Measurements from ENCODE around the gene CACNB4. TPM values are rescaled to one million over a fixed set of nuclear protein-coding genes. Genes with fewer than 3 reads are reported as not detected.
"Not testable (repeated sequence)": the region's sequence is repeated elsewhere in the genome, so short reads cannot be mapped to it uniquely, and the experiment has no call there.

Gene CACNB4
- total and polyA plus RNA-seq, 8 donors: 0.34 to 1.3 (median 0.70) TPM

DNA sequence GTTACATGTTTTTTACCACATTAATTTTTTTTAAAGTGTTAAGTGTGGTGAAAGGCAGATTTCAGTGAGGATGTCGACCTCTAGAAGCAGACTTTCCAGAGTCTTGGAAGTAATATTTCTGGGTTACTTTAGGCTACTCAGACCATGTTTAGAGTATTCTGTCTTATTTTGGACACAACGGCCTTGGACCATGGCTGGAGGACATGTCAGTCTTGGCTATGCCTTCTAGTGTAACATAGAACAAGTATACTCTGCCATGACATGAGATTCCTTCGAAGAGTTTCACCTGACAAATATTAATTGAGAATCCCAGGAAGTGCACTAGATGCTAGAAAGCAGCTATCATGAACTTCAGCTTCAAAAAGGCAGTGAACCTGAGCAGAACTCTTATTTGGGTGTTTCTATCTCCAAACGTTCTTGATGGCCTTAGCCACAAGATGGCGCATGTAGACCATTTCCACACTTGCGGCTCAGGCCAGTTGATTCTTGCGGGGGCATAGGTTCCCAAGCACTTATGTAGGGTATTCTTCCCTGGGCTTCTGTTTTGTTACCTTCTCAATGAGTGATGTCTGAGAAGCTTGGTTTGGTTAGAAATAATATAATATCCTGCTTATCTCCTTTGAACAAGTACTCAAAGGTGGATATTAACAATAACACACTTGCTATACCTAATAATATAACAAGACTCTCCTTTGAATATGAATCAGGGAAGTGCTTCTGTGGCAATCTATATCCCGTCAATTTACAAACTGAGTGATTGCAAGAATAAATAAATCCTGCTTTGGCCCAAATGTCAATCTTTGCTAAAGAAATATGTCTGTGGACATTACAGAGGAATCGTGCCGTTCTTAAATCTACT is 62.0 kb downstream of the CACNB4 start:
- ATAC-seq (peak; percentile 78 to 95 (median 91)), FAIRE-seq (no peak), DNase-seq (peak in 5 of 6 donors; percentile 31 to 64 (median 55))
- H3K27me3 ChIP-seq: no peaks in the 10 kb centered on the region
- no peaks in the 10 kb centered on the region for H3K36me3 ChIP-seq
- no peaks in the 10 kb centered on the region for H3K4me1 ChIP-seq
- intact Hi-C loops (cut with DNase I): loop anchor here in 2 of 3 donors (10.0 kb wide), 1 partner anchor 598 kb away; no protein-coding TSS in a partner anchor
- H3K4me3 ChIP-seq: no peak overlapping the region
- no peaks in the 10 kb centered on the region for H3K9me3 ChIP-seq
- WGBS, 2 donors: 29 to 35% methylated on average over 10 of the region's 10 CpGs
- no peak overlapping the region for H3K27ac ChIP-seq
- TF ChIP-seq, protein P1, sequence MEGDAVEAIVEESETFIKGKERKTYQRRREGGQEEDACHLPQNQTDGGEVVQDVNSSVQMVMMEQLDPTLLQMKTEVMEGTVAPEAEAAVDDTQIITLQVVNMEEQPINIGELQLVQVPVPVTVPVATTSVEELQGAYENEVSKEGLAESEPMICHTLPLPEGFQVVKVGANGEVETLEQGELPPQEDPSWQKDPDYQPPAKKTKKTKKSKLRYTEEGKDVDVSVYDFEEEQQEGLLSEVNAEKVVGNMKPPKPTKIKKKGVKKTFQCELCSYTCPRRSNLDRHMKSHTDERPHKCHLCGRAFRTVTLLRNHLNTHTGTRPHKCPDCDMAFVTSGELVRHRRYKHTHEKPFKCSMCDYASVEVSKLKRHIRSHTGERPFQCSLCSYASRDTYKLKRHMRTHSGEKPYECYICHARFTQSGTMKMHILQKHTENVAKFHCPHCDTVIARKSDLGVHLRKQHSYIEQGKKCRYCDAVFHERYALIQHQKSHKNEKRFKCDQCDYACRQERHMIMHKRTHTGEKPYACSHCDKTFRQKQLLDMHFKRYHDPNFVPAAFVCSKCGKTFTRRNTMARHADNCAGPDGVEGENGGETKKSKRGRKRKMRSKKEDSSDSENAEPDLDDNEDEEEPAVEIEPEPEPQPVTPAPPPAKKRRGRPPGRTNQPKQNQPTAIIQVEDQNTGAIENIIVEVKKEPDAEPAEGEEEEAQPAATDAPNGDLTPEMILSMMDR (IDR thresholded peaks at IDR 0.05): peak; percentile 33 to 67 (median 66)

DNA sequence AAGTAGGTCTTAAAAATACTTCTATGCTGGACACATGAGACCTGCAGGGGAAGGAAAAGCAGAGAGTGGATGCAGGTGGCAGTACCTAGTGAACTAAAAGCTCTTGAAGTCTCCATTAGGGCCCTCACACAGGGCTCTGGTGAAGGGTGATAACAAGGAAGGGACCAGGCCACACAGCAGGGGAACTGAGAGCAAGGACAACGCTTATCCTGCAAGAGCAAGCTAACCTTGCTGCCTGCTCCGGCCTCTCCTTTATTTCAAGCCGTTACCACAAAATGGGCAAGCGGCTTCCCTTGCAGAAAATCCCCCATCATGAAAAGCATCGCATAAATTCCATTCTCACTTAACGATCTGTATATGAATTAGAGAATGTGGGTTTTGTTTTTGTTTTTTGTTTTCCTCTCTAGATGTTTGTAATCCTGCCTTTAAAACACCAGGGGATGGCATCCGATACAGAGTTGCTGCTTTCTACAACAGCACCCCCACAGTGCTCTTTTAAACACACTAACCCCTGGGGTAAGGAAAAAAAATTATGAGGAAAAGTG is 64.5 kb downstream of the CACNB4 start:
- no peak for FAIRE-seq
- intact Hi-C loops (cut with DNase I): loop anchor here in 2 of 3 donors (10.0 kb wide), 1 partner anchor 600 kb away; no protein-coding TSS in a partner anchor
- TF ChIP-seq, protein P1 (IDR thresholded peaks at IDR 0.05): no peak

DNA sequence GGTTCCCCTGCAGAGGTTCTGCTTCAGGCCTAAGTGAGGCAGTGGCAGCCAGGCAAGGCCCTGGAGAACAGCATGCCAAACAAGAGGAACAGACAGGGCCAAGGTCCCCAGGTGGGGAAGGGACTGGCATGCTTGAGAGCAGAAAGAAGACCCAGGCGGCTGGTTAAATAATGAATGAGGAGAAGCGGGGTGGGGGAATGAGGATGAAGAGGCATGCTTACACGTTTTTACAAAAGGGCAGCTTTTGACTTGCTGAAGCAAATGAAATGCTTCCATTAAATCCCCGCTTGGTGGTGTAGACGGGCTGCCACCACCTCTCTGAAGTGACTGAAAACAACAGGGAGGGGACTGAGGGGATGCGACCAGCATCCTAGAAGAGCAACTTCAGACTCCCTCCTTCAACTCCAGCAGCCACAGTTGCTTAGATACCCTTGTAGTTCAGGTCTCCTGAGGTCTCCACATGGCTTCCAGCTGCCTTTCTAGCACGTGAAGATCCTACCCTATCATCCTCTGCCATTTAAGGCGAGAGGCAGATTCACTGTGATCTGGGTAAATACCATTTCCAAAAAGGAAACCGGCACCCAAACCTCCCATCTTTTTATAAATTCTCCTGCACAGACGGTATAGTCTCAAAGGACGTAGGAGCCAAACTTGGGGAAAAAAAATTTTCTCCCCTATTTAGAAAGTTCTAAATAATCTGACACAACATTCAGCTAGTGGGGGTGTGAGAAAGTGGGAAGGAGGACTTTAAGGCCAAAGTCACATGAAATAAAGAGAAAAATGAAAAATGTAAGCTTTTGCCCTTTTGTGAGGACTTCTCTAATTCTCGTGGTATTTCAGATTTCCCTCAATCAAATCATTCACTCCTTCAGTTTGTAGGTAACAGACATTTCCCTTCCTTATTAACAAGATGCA is 65.6 kb downstream of the CACNB4 start:
- FAIRE-seq: no peak

More for the DNA sequence above, 64.5 kb downstream of the CACNB4 start:
- H3K4me3 ChIP-seq: no peak overlapping the region
- H3K4me1 ChIP-seq: no peaks in the 10 kb centered on the region
- DNase-seq: no peak
- no peaks in the 10 kb centered on the region for H3K36me3 ChIP-seq
- H3K9me3 ChIP-seq: no peaks in the 10 kb centered on the region
- no peak overlapping the region for H3K27ac ChIP-seq
- no peak for ATAC-seq
- no peaks in the 10 kb centered on the region for H3K27me3 ChIP-seq
- WGBS, 2 donors: 73 to 84% methylated on average over 7 of the region's 7 CpGs

DNA sequence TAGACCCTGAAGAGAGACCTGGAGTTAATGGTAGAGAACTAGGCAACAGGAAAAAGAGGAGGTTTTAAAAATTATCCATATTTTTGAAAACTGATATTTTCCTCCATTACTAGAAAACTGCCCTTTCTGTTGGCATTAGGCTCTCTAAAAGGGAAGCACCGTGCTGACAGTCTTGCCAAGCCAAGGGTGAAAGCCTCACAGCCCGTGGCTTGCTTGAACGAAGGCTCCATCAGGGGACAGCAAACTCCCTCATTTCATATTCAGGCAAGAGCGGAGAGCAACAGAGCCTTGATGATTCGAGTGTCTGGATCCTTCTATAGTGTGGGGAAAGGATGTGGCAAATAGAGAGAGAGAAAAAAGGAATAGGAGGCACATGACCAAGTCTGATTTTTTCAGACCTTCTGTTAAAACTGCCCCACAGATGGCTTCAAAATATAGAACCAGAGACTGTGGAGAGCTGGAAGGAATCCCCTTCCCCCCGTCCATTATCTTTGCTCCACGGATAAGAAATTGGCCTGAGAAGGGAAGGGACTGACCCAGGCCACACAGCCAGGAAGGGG is 67.0 kb downstream of the CACNB4 start:
- Histone ChIP-seq H3K4me1 (no peaks in the 10 kb centered on the region), H3K36me3 (no peaks in the 10 kb centered on the region), H3K27me3 (no peaks in the 10 kb centered on the region), H3K27ac (no peak overlapping the region), H3K9me3 (no peaks in the 10 kb centered on the region), H3K4me3 (no peak overlapping the region)
- TF ChIP-seq, protein P1 (IDR thresholded peaks at IDR 0.05): no peak
- DNase-seq (no peak), FAIRE-seq (no peak), ATAC-seq (peak in 1 of 4 donors; percentile 16)
- WGBS, 2 donors: 64 to 67% methylated on average over 7 of the region's 7 CpGs
- intact Hi-C loops (cut with DNase I): loop anchor here in 2 of 3 donors (10.0 kb wide), 1 partner anchor 603 kb away; no protein-coding TSS in a partner anchor

More for the DNA sequence above, 65.6 kb downstream of the CACNB4 start:
- TF ChIP-seq, protein P1 (IDR thresholded peaks at IDR 0.05): no peak
- DNase-seq: no peak
- Histone ChIP-seq H3K36me3 (no peaks in the 10 kb centered on the region), H3K9me3 (no peaks in the 10 kb centered on the region), H3K4me1 (no peaks in the 10 kb centered on the region), H3K4me3 (no peak overlapping the region), H3K27ac (no peak overlapping the region), H3K27me3 (no peaks in the 10 kb centered on the region)
- ATAC-seq: no peak
- intact Hi-C loops (cut with DNase I): loop anchor here in 2 of 3 donors (10.0 kb wide), 1 partner anchor 602 kb away; no protein-coding TSS in a partner anchor
- WGBS, 2 donors: 76 to 85% methylated on average over 12 of the region's 12 CpGs

DNA sequence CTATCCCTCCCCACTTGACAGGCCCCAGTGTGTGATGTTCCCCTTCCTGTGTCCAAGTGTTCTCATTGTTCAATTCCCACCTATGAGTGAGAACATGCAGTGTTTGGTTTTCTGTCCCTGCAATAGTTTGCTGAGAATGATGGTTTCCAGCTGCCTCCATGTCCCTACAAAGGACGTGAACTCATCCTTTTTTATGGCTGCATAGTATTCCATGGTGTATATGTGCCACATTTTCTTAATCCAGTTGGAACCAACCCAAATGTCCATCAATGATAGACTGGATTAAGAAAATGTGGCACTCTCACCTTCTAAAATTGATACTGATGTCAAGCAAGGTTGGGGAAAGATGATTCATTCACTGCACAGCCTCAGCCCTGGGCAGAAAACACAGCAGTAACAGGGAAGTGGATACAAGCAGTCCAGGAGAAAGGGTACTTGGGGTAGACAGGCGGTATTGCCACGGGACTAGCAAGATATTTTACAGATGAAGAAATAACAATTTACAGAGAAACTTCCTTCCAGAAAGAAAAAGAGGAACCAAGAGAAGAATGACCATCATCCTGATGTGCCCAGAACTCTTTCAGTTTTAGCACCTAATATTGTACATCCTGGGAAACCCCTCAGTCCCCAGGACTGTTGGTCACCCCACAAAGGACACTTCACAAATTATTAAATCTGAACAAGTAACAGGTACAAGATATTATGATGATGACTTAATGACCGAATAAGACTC is 68.1 kb downstream of the CACNB4 start:
- FAIRE-seq, H3K27ac ChIP-seq, DNase-seq, H3K36me3 ChIP-seq, H3K4me1 ChIP-seq, H3K4me3 ChIP-seq, H3K27me3 ChIP-seq, H3K9me3 ChIP-seq: not testable (repeated sequence)
- WGBS, 2 donors: 78 to 86% methylated on average over 4 of the region's 4 CpGs
- ATAC-seq: peak in 2 of 4 donors; percentile 28 to 44
- intact Hi-C loops (cut with DNase I): loop anchor here in 2 of 3 donors (10.0 kb wide), 1 partner anchor 604 kb away; no protein-coding TSS in a partner anchor

All from pancreas (tissue), 10 donors.